ENCODE measurements around the gene MYO1G. TPM values are rescaled to one million over a fixed set of nuclear protein-coding genes. Genes with fewer than 3 reads are reported as not detected.

Gene MYO1G
- total RNA-seq, 4 donors from 2014 or later, result 0.68 to 4.5 (median 1.6) TPM

GRCh38 chr7:44949303-44949702, 29.5 kb downstream of the MYO1G start:
- DNase-seq (ENCODE audit: low spot score in 2 of 2), result no peak
- H3K9me3 ChIP-seq, result no peaks in the 10 kb centered on the region
- no peaks in the 10 kb centered on the region for H3K4me1 ChIP-seq
- no peak overlapping the region for H3K4me3 ChIP-seq
- H3K27me3 ChIP-seq, result peaks cover 3% of the 10 kb centered on the region
- WGBS, result 68% methylated on average over 2 of the region's 2 CpGs
- TF ChIP-seq, protein P1, sequence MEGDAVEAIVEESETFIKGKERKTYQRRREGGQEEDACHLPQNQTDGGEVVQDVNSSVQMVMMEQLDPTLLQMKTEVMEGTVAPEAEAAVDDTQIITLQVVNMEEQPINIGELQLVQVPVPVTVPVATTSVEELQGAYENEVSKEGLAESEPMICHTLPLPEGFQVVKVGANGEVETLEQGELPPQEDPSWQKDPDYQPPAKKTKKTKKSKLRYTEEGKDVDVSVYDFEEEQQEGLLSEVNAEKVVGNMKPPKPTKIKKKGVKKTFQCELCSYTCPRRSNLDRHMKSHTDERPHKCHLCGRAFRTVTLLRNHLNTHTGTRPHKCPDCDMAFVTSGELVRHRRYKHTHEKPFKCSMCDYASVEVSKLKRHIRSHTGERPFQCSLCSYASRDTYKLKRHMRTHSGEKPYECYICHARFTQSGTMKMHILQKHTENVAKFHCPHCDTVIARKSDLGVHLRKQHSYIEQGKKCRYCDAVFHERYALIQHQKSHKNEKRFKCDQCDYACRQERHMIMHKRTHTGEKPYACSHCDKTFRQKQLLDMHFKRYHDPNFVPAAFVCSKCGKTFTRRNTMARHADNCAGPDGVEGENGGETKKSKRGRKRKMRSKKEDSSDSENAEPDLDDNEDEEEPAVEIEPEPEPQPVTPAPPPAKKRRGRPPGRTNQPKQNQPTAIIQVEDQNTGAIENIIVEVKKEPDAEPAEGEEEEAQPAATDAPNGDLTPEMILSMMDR (IDR thresholded peaks at IDR 0.05), result no peak
- TF ChIP-seq POLR2A (IDR thresholded peaks at IDR 0.05) (no peak), POLR2AphosphoS5 (IDR thresholded peaks at IDR 0.05) (no peak), EP300 (IDR thresholded peaks at IDR 0.05) (no peak)
- H3K36me3 ChIP-seq, result no peaks in the 10 kb centered on the region
- H3K27ac ChIP-seq, result no peak overlapping the region

GRCh38 chr7:44945479-44945878, 33.3 kb downstream of the MYO1G start:
- 47% methylated on average over 1 of the region's 1 CpG for WGBS

GRCh38 chr7:44944821-44945220, 34.0 kb downstream of the MYO1G start:
- TF ChIP-seq EP300 (IDR thresholded peaks at IDR 0.05) (no peak), POLR2A (IDR thresholded peaks at IDR 0.05) (no peak), POLR2AphosphoS5 (IDR thresholded peaks at IDR 0.05) (no peak)
- TF ChIP-seq, protein P1 (IDR thresholded peaks at IDR 0.05), result no peak

More at GRCh38 chr7:44945479-44945878, 33.3 kb downstream of the MYO1G start:
- Histone ChIP-seq H3K4me3 (no peak overlapping the region), H3K9me3 (no peaks in the 10 kb centered on the region), H3K4me1 (no peaks in the 10 kb centered on the region), H3K36me3 (no peaks in the 10 kb centered on the region), H3K27ac (no peak overlapping the region), H3K27me3 (peaks cover 3% of the 10 kb centered on the region)
- no peak for DNase-seq (ENCODE audit: low spot score in 2 of 2)
- TF ChIP-seq POLR2AphosphoS5 (IDR thresholded peaks at IDR 0.05), result no peak
- no peak for TF ChIP-seq EP300 (IDR thresholded peaks at IDR 0.05)
- TF ChIP-seq, protein P1 (IDR thresholded peaks at IDR 0.05), result no peak
- TF ChIP-seq POLR2A (IDR thresholded peaks at IDR 0.05), result no peak

DNA sequence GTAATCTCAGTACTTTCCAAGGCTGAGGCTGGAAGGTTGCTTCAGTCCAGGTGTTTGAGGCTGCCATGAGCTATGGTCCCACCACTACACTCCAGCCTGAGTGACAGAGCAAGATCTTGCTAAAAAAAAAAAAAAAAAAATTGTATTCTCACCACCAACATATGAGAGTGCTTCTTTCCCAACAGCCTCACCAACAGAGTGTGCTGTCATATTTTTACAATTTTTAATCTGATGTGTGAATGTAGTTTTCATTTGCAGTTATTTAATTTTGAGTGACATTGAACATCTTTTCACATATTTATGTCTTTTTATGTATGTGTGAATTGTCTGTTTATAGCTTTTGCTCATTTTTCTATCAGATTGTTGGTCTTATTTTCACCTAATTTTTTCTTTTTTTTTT, 35.2 kb downstream of the MYO1G start:
- H3K4me1 ChIP-seq, result no peaks in the 10 kb centered on the region
- H3K4me3 ChIP-seq, result no peak overlapping the region
- no peak for TF ChIP-seq POLR2A (IDR thresholded peaks at IDR 0.05)
- TF ChIP-seq, protein P1 (IDR thresholded peaks at IDR 0.05), result no peak
- TF ChIP-seq POLR2AphosphoS5 (IDR thresholded peaks at IDR 0.05), result no peak
- TF ChIP-seq EP300 (IDR thresholded peaks at IDR 0.05), result no peak
- no peak for DNase-seq (ENCODE audit: low spot score in 2 of 2)
- H3K9me3 ChIP-seq, result no peaks in the 10 kb centered on the region
- H3K36me3 ChIP-seq, result no peaks in the 10 kb centered on the region
- no peak overlapping the region for H3K27ac ChIP-seq
- peaks cover 3% of the 10 kb centered on the region for H3K27me3 ChIP-seq

More at GRCh38 chr7:44944821-44945220, 34.0 kb downstream of the MYO1G start:
- no peak overlapping the region for H3K27ac ChIP-seq
- H3K4me1 ChIP-seq, result no peaks in the 10 kb centered on the region
- peaks cover 3% of the 10 kb centered on the region for H3K27me3 ChIP-seq
- DNase-seq (ENCODE audit: low spot score in 2 of 2), result no peak
- no peak overlapping the region for H3K4me3 ChIP-seq
- H3K36me3 ChIP-seq, result no peaks in the 10 kb centered on the region
- WGBS, result 74% methylated on average over 7 of the region's 7 CpGs
- H3K9me3 ChIP-seq, result no peaks in the 10 kb centered on the region

GRCh38 chr7:44937426-44937825, 41.4 kb downstream of the MYO1G start:
- no peaks in the 10 kb centered on the region for H3K9me3 ChIP-seq
- peaks cover 4% of the 10 kb centered on the region for H3K27me3 ChIP-seq
- WGBS, result 66% methylated on average over 4 of the region's 5 CpGs
- no peak overlapping the region for H3K27ac ChIP-seq
- no peak overlapping the region for H3K4me3 ChIP-seq
- TF ChIP-seq POLR2AphosphoS5 (IDR thresholded peaks at IDR 0.05) (no peak), EP300 (IDR thresholded peaks at IDR 0.05) (no peak), POLR2A (IDR thresholded peaks at IDR 0.05) (no peak)
- TF ChIP-seq, protein P1 (IDR thresholded peaks at IDR 0.05), result no peak
- H3K36me3 ChIP-seq, result no peaks in the 10 kb centered on the region
- DNase-seq (ENCODE audit: low spot score in 2 of 2), result no peak
- H3K4me1 ChIP-seq, result no peaks in the 10 kb centered on the region
